Tibial nerve (tissue), 4 donors: Measurements from ENCODE around the gene THSD4.

Source experiments
- EP300 ChIP-seq, 2 donors: sonication (generic); formaldehyde crosslinking; IDR thresholded peaks; one replicate each; pipeline ENCODE4 v1.6.1; 2017; ENCODE audit warnings: antibody characterized with exemption in 2 of 2, mild to moderate bottlenecking in 1 of 2
- POLR2A ChIP-seq, 2 donors: fragments of 450-650 bp; IDR thresholded peaks; one replicate each; pipeline ENCODE4 v1.6.1; 2017; ENCODE audit warnings: antibody characterized with exemption in 2 of 2, mild to moderate bottlenecking in 2 of 2, moderate library complexity in 2 of 2
- TF ChIP-seq, protein P1 (sequence below), 5 experiments: fragments of 200-600 bp in 3 of 5; fragments of 450-650 bp in 2 of 5; sonication (generic) in 3 of 5; IDR thresholded peaks; one replicate each; pipeline ENCODE4 v1.5.1; 2016 to 2019; ENCODE audit warnings: antibody characterized with exemption in 5 of 5, mild to moderate bottlenecking in 3 of 5, moderate library complexity in 2 of 5

- no peak for TF ChIP-seq EP300 (IDR thresholded peaks at IDR 0.05)
- TF ChIP-seq, protein P1, sequence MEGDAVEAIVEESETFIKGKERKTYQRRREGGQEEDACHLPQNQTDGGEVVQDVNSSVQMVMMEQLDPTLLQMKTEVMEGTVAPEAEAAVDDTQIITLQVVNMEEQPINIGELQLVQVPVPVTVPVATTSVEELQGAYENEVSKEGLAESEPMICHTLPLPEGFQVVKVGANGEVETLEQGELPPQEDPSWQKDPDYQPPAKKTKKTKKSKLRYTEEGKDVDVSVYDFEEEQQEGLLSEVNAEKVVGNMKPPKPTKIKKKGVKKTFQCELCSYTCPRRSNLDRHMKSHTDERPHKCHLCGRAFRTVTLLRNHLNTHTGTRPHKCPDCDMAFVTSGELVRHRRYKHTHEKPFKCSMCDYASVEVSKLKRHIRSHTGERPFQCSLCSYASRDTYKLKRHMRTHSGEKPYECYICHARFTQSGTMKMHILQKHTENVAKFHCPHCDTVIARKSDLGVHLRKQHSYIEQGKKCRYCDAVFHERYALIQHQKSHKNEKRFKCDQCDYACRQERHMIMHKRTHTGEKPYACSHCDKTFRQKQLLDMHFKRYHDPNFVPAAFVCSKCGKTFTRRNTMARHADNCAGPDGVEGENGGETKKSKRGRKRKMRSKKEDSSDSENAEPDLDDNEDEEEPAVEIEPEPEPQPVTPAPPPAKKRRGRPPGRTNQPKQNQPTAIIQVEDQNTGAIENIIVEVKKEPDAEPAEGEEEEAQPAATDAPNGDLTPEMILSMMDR (IDR thresholded peaks at IDR 0.05), result no peak
- TF ChIP-seq POLR2A (IDR thresholded peaks at IDR 0.05), result no peak
These were observed 658.1 kb downstream of the THSD4 start for GRCh38 chr15:71773206-71773859.
